H9 (cell line): ENCODE results near the gene GLCE. TPM values are rescaled to one million over a fixed set of nuclear protein-coding genes. Genes with fewer than 3 reads are reported as not detected.

ENCODE experiments used
- DNase-seq: peaks from one replicate; pipeline ENCODE4 v3.0.0-alpha.2; 2017
- H2AFZ ChIP-seq: one replicate; pipeline ENCODE4 v1.6.1; 2013; ENCODE audit warnings: mild to moderate bottlenecking, low read length, control low read depth, moderate library complexity
- H2AK5ac ChIP-seq: 2 replicates; pipeline ENCODE4 v1.6.1; 2013; ENCODE audit warnings: low read length, control low read depth, mixed read lengths; ENCODE audit not compliant: insufficient read length
- H2BK120ac ChIP-seq: one replicate; pipeline ENCODE4 v1.6.1; 2013; ENCODE audit warnings: low read depth, mild to moderate bottlenecking, low read length, control low read depth, inconsistent platforms; ENCODE audit not compliant: poor library complexity, severe bottlenecking
- H2BK12ac ChIP-seq: 2 replicates; pipeline ENCODE4 v1.6.1; 2013; ENCODE audit warnings: low read length, control low read depth, mixed read lengths, low read depth; ENCODE audit not compliant: insufficient read length
- H2BK15ac ChIP-seq: 2 replicates; pipeline ENCODE4 v1.6.1; 2013; ENCODE audit warnings: low read depth, low read length, control low read depth
- H2BK20ac ChIP-seq: one replicate; pipeline ENCODE4 v1.6.1; 2013; ENCODE audit warnings: low read depth, mild to moderate bottlenecking, low read length, control low read depth, inconsistent platforms; ENCODE audit not compliant: poor library complexity, severe bottlenecking
- H2BK5ac ChIP-seq: 2 replicates; pipeline ENCODE4 v1.6.1; 2013; ENCODE audit warnings: low read length, control low read depth, mixed read lengths; ENCODE audit not compliant: insufficient read length
- H3K14ac ChIP-seq: 2 replicates; pipeline ENCODE4 v1.6.1; 2013; ENCODE audit warnings: low read length, control low read depth; ENCODE audit not compliant: insufficient read depth
- H3K18ac ChIP-seq: 2 replicates; pipeline ENCODE4 v1.6.1; 2013; ENCODE audit warnings: low read depth, mild to moderate bottlenecking, mixed read lengths, low read length, control low read depth; ENCODE audit not compliant: insufficient read length
- H3K23ac ChIP-seq: 2 replicates; pipeline ENCODE4 v1.6.1; 2013; ENCODE audit warnings: low read length, control low read depth, mixed read lengths, low read depth; ENCODE audit not compliant: insufficient read length
- H3K23me2 ChIP-seq: 2 replicates; pipeline ENCODE4 v1.6.1; 2013; ENCODE audit warnings: low read depth, mild to moderate bottlenecking, mixed read lengths, low read length, control low read depth; ENCODE audit not compliant: insufficient read length, poor library complexity, severe bottlenecking
- H3K27ac ChIP-seq: 2 replicates; pipeline ENCODE4 v1.5.1; 2013; ENCODE audit warnings: low read length, control low read depth, mixed read lengths, low read depth; ENCODE audit not compliant: insufficient read length
- H3K27me3 ChIP-seq: 2 replicates; pipeline ENCODE4 v1.6.1; 2013; ENCODE audit warnings: low read length, control low read depth, inconsistent platforms; ENCODE audit not compliant: insufficient read depth
- H3K4ac ChIP-seq: 2 replicates; pipeline ENCODE4 v1.6.1; 2013; ENCODE audit warnings: low read depth, mild to moderate bottlenecking, control low read depth, inconsistent platforms, low read length, moderate library complexity
- H3K4me1 ChIP-seq: 2 replicates; pipeline ENCODE4 v1.6.1; 2013; ENCODE audit warnings: low read length, control low read depth, inconsistent platforms; ENCODE audit not compliant: insufficient read depth
- H3K4me2 ChIP-seq: 2 replicates; pipeline ENCODE4 v1.6.1; 2013; ENCODE audit warnings: low read length, control low read depth, mixed read lengths; ENCODE audit not compliant: insufficient read length, insufficient read depth
- H3K56ac ChIP-seq: 2 replicates; pipeline ENCODE4 v1.6.1; 2013; ENCODE audit warnings: low read depth, mild to moderate bottlenecking, mixed read lengths, low read length, control low read depth; ENCODE audit not compliant: insufficient read length
- H3K79me1 ChIP-seq: 2 replicates; pipeline ENCODE4 v1.6.1; 2013; ENCODE audit warnings: low read depth, mild to moderate bottlenecking, moderate library complexity, low read length, control low read depth, inconsistent platforms; ENCODE audit not compliant: insufficient read depth, poor library complexity, severe bottlenecking
- H3K79me2 ChIP-seq: 2 replicates; pipeline ENCODE4 v1.6.1; 2013; ENCODE audit warnings: low read length, control low read depth, inconsistent platforms; ENCODE audit not compliant: insufficient read depth
- H3K9ac ChIP-seq: 2 replicates; pipeline ENCODE4 v1.6.1; 2013; ENCODE audit warnings: low read length, control low read depth, mixed read lengths; ENCODE audit not compliant: insufficient read length; ENCODE audit errors: extremely low read depth
- H3K9me3 ChIP-seq: one replicate; pipeline ENCODE4 v1.6.1; 2013; ENCODE audit warnings: low read depth, low read length, inconsistent platforms; ENCODE audit not compliant: control insufficient read depth
- H3T11ph ChIP-seq: one replicate; pipeline ENCODE4 v1.6.1; 2013; ENCODE audit warnings: mild to moderate bottlenecking, low read length, control low read depth, inconsistent platforms
- H4K20me1 ChIP-seq: one replicate; pipeline ENCODE4 v1.6.1; 2013; ENCODE audit not compliant: control insufficient read depth, insufficient read length, insufficient read depth
- H4K5ac ChIP-seq: 2 replicates; pipeline ENCODE4 v1.6.1; 2013; ENCODE audit warnings: low read depth, mild to moderate bottlenecking, mixed read lengths, low read length, control low read depth; ENCODE audit not compliant: insufficient read length
- H4K8ac ChIP-seq: replicated peaks from 2 replicates; pipeline ENCODE4 v1.6.1; 2013; ENCODE audit warnings: low read length, control low read depth, mixed read lengths, low read depth; ENCODE audit not compliant: insufficient read length
- H4K91ac ChIP-seq: 2 replicates; pipeline ENCODE4 v1.6.1; 2013; ENCODE audit warnings: low read depth, mild to moderate bottlenecking, moderate library complexity, mixed read lengths, low read length, control low read depth; ENCODE audit not compliant: insufficient read length
- H3K27ac Mint-ChIP-seq, 3 experiments: 2 replicates in 2 of 3; 3 replicates in 1 of 3; pipeline ENCODE4 v1.8.0; 2020 to 2021; ENCODE audit warnings: mixed read lengths in 3 of 3, mild to moderate bottlenecking in 1 of 3, moderate library complexity in 1 of 3
- H3K27me3 Mint-ChIP-seq: 2 replicates; pipeline ENCODE4 v1.8.0; 2021; ENCODE audit warnings: low read depth, mild to moderate bottlenecking, moderate library complexity, mixed read lengths
- H3K36me3 Mint-ChIP-seq, 3 experiments: 2 replicates in 2 of 3; 3 replicates in 1 of 3; pipeline ENCODE4 v1.8.0; 2020 to 2021; ENCODE audit warnings: low read depth in 3 of 3, mixed read lengths in 3 of 3; ENCODE audit not compliant: insufficient read depth in 1 of 3
- H3K4me1 Mint-ChIP-seq, 2 experiments: 2 replicates each; pipeline ENCODE4 v1.8.0; 2020; ENCODE audit warnings: mixed read lengths in 2 of 2
- H3K4me3 Mint-ChIP-seq, 2 experiments: 2 replicates in 1 of 2; 3 replicates in 1 of 2; pipeline ENCODE4 v1.8.0; 2020 to 2021; ENCODE audit warnings: mild to moderate bottlenecking in 2 of 2, mixed read lengths in 2 of 2, moderate library complexity in 1 of 2
- H3K9me3 Mint-ChIP-seq, 2 experiments: 2 replicates in 1 of 2; 3 replicates in 1 of 2; pipeline ENCODE4 v1.8.0; 2020; ENCODE audit warnings: mild to moderate bottlenecking in 2 of 2, mixed read lengths in 2 of 2, moderate library complexity in 1 of 2
- CTCF ChIP-seq: fragments of 200-600 bp; sonication (generic); conservative IDR thresholded peaks from 3 replicates; pipeline ENCODE4 v1.8.0; 2021; ENCODE audit warnings: antibody characterized with exemption, mild to moderate bottlenecking
- WGBS: extraction: QIAGEN DNeasy Blood & Tissue Kit; methylation state at CpG from one replicate; pipeline ENCODE4 v1.1.7; 2013; ENCODE audit warnings: missing lambda C conversion rate, low lambda C conversion rate, mixed read lengths; ENCODE audit not compliant: insufficient read length; ENCODE audit errors: extremely low coverage; 5-methylcytosine and 5-hydroxymethylcytosine counted together
- total RNA-seq: library from RNA; stranded (reverse); gene quantifications from 2 replicates; pipeline ENCODE4 v1.2.1, GENCODE V29; 2021

The GLCE gene
- total RNA-seq, 1 experiment from 2014 or later = 12.2 TPM

GRCh38 chr15:69132430-69132829 is 28.0 kb upstream of the GLCE start:
- Histone ChIP-seq H3K18ac (no peak overlapping the region), H4K8ac (no peak overlapping the region), H2BK120ac (no peak overlapping the region), H3K4ac (no peak overlapping the region), H3K27me3 (no peaks in the 10 kb centered on the region), H3K56ac (no peak overlapping the region), H2BK12ac (no peak overlapping the region), H4K5ac (no peak overlapping the region), H3K23ac (no peak overlapping the region), H3K79me1 (no peaks in the 10 kb centered on the region), H2AFZ (no peak overlapping the region), H3K79me2 (no peaks in the 10 kb centered on the region), H3K4me2 (no peak overlapping the region), H3K14ac (no peak overlapping the region), H3T11ph (no peak overlapping the region), H4K20me1 (no peaks in the 10 kb centered on the region), H4K91ac (no peak overlapping the region), H3K27ac (no peak overlapping the region), H2AK5ac (no peak overlapping the region), H2BK20ac (no peak overlapping the region), H3K23me2 (no peaks in the 10 kb centered on the region), H2BK15ac (no peak overlapping the region), H3K9me3 (no peaks in the 10 kb centered on the region), H3K4me1 (peaks cover 4% of the 10 kb centered on the region; the same call in 1 of the 2 replicates), H3K9ac (no peak overlapping the region), H2BK5ac (no peak overlapping the region)
- peaks cover 10% of the 10 kb centered on the region for H3K27me3 Mint-ChIP-seq
- DNase-seq = no peak
- H3K9me3 Mint-ChIP-seq = no peaks in the 10 kb centered on the region
- no peak for TF ChIP-seq CTCF
- H3K27ac Mint-ChIP-seq = no peak overlapping the region
- no peak overlapping the region for H3K4me3 Mint-ChIP-seq
- no CpG with 5 or more reads among the region's 4 CpGs for WGBS
- no peaks in the 10 kb centered on the region for H3K36me3 Mint-ChIP-seq
- peaks cover 40 to 46% of the 10 kb centered on the region in 2 experiments for H3K4me1 Mint-ChIP-seq
